ENCODE data around the gene EPSTI1.

EPSTI1 gene

DNA sequence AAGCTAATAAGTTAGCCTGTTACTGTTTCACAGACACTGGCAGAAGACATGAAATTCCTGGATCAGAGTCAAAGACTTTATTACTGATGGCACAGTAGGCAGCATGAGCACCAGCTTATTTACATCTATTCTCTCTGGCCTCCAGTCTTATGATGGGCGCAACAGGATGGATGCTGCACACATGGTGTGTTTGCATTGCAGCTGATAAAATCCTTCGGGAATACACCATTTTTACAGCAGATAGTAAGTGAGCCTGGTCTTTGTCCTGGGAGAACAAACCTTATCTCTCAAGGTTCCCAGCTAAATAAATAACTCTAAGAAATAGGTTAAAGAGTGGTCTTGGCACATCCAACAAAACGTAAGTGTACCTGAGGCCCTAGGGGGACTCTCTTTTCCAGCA, 16.0 kb downstream of the EPSTI1 start:
- DNase-seq (ENCODE audit: extremely low read depth in 1 of 2, low read depth in 1 of 2): no peak

DNA sequence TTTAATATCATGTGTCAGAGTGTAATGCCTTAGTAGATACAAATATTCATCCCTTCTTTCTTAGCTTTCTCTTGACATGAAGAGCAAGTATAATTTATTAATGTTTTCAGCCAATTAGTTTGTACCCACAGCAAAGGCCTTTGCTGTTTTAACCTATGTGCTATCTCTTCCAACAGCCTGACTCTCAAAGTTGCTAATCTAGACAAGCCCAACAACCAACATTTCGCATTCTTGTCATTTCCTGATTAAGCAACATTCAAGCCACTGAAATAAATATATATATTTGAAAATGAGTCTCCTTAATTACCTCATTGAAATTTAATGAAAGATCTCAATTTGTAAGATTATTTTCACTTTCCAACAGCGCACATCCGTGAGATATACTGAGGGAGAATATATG, 18.5 kb downstream of the EPSTI1 start:
- DNase-seq (ENCODE audit: extremely low read depth in 1 of 2, low read depth in 1 of 2): no peak

DNA sequence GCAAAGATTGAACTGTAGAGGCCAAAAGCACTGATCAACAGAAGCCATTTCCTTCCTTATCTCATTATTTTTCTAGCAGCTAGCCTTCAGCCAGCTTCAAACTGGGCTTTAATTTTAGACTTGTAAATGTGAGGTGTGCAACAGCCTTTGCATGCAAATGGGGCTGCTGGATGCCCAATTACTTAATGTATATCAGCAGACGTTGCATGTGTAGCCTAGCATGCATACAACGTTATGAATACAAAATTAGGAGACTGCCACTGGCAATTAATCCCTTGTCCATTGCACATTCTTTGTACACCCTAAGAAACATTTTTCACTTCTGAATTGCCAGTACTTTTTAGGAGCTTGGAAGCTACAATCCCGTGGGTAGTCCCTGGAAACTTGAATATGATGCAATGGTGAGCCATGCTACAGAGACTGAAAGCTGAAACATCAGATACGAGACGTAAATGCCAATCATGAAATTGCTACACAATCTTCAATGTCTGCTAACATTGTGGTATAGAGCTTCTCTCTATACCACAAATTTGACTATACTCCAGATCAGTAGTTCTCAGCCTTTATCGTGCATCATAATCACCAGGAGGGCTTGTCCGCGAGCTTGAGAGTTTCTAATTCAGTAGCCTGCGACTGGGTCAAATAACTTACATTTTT, 20.2 kb downstream of the EPSTI1 start:
- DNase-seq (ENCODE audit: extremely low read depth in 1 of 2, low read depth in 1 of 2): no peak

DNA sequence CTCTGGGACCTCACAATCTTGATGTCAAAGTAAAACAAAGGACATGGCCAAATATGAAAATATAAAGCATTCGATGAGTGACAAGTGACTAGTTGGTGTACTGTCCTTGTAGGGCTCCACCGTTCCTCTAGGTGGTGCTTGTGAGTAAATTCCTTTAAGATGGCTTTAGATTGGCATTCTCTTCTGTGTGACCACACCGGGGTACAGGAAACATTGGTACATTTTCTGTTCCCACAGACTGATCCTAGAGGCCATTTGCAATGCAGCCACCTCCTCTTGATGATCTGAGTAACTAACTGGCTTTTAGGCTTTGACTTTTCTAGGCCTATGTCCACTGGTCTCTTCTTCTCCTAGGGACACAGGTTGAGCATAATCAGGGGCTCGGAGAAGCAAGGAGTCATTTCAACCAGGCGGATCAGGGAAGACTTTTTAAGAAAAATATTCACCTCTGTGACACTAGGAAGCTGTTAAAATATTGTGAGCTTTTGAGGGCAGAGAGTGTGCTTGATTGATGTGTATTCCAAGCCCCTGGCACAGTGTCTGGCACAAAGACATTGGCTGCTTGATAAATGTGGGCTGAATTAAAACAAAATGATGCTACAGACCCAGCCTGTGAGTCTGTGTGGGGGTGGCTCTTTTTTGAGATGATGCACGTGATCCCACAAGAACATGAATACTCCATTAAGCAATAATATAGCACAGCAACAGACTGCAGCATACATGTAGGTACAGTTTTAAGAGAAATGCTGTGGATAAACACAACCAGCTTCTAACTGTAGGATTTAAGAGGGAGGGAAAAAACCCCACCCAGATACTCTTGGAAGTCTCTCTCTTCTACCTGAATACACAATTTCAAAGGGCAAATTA, 21.0 kb downstream of the EPSTI1 start:
- peak in 1 of 2 donors; percentile 27 for DNase-seq (ENCODE audit: extremely low read depth in 1 of 2, low read depth in 1 of 2)

DNA sequence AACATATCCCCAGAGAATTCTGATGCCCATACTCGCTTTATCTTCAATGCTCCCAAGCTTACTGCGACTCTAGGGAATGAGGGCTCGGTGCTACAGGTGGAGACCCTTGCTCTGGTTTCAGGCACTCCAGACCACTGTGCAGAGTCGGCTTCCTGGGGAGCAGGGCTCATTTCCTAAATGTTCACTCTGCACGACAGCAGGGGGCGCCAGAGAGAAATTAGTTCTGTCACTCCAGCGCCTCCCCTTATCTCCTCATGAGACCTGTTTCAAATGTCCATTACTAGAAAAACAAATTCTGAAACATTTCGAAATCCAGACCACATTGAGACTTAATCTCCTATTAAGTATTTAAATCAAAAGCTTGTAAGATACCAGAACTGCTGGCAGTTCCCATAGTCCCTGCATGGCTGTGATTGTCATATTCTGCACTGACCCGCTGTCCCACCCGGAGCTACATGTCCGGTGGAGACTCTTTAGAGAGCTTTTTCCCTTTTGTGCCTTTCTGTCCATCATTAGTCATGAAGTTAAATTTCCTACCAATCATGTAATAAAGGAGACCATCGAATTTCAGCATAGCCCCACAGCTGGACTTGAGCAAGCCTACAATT, 22.4 kb downstream of the EPSTI1 start:
- DNase-seq (ENCODE audit: extremely low read depth in 1 of 2, low read depth in 1 of 2): peak; percentile 43 to 59

DNA sequence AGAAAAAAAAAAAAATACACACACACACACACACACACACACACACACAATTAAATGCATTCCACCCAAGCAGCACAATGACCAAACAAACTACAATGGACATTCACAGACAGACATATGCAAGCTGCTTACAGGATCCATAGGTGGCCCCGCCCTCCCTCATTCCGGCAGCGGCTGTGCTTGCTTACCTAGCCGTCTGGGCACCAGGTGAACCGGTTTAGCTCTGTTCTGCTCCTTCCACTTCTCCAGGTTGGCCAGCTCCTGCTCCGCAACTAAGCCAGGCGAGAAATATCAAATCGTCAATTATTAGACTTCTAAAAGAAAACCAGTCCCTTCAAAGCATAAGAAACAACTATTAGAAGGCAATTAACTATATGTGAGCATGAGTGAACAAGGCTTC, 23.1 kb downstream of the EPSTI1 start:
- DNase-seq (ENCODE audit: extremely low read depth in 1 of 2, low read depth in 1 of 2): no peak

DNA sequence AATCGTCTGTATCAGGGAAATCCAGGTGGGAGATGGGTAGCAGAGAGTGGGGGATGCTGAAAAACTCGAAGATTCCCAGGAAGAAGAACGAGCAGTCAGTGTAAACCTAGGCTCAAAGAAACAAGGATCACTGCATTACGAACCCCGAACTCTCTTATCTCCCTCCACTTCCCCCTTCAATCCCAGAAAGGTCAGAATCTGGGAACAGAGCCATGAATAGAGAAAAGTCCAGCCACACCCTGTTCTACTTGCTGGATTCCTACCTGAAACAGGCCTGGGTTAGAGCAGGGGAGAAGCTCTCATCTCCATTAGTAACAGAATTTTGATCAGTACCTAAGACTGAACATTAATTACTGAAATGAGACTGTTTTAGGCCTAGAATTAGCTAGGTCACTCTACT, 24.4 kb downstream of the EPSTI1 start:
- DNase-seq (ENCODE audit: extremely low read depth in 1 of 2, low read depth in 1 of 2): no peak

DNA sequence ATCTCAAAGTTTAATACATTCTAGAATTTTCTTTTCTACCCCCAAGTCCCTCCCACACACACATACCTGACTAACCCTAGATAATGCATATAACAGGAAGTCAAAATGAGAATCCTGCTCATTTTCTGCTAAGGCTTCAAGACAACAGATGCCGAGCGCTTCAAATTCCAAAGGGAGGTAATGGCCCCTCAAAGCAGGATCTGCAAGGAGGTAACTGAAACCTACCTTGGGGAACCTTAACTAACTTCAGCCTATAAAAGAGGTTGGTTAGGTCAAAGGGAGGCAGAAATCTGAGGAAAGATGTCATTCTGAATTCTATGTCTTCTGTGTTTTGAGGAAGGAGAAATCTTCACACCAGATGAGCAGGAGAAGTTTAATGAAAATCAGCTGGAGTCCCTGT, 26.8 kb downstream of the EPSTI1 start:
- DNase-seq (ENCODE audit: extremely low read depth in 1 of 2, low read depth in 1 of 2): no peak

DNA sequence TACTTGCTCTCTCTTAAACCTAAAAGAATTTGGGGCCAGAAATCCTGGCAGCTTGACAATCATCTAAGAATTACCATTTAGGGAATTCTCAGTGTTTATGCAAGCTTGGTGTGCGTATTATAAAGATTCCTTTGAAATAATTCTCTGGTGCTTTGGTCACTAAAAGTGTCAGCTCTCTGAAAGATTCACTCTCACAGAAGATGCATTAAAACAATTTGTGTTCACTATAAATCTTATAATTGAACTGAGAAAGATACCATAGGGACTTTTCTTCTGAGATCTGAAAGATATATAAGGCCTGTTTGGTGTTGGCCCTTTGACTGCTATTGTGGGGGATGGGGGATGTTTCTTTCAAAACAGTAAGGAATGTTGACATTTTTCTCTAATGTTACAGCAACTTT, 27.3 kb downstream of the EPSTI1 start:
- DNase-seq (ENCODE audit: extremely low read depth in 1 of 2, low read depth in 1 of 2): no peak

DNA sequence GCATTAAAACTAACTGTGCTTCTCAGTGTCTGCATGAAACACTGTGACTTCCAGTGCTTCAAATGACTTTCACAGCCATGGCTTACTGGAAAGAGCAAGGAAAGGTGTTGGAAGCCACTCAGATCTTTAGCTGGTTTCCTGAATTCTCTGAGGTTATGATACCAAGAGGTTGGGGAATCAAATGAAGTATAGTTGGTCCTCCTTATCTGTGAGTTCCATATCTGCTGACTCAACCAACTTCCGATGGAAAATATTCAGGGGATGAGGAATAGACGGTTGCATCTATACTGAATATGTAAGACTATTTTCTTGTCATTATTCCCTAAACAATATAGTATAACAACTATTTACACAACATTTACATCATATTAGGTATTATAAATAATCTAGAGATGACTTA, 32.4 kb downstream of the EPSTI1 start:
- DNase-seq (ENCODE audit: extremely low read depth in 1 of 2, low read depth in 1 of 2): no peak

DNA sequence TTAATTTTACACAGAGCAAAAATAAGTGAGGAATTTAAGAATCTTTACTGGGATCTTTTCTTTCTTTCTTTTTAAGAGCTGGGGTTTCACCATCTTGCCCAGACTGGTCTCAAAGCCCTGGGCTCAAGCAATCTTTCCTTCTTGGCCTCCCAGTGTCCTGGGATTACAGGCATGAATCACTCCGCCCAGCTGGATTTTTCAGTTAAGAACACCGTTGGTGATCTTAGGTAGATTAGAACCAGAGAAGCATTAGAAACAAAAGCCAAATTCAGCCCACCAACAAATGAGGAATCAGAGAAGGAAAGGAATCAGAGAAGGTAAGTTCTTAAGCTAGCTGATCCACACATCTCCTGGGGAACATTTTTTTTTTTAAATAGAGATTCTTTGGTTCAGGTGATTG, 34.2 kb downstream of the EPSTI1 start:
- no peak for DNase-seq (ENCODE audit: extremely low read depth in 1 of 2, low read depth in 1 of 2)

DNA sequence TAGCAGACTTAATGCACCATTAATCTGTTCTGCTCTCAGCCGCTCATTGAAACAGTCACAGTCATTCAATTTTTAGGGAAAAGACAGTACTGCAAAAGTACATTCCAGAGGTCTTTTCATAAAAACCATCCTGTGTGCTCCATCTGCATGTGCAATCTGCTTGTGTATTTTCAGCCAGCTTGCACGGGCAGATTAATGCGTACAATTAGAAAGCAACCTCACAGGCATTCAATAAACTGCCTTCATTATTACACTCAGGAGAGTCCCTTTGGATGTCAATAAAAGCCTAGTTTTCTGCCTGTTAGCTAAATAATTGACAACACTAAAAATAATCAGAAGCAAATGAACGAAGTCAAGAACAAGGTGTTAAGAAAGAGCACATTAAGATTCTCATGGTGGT, 41.9 kb downstream of the EPSTI1 start:
- no peak for DNase-seq (ENCODE audit: extremely low read depth in 1 of 2, low read depth in 1 of 2)

DNA sequence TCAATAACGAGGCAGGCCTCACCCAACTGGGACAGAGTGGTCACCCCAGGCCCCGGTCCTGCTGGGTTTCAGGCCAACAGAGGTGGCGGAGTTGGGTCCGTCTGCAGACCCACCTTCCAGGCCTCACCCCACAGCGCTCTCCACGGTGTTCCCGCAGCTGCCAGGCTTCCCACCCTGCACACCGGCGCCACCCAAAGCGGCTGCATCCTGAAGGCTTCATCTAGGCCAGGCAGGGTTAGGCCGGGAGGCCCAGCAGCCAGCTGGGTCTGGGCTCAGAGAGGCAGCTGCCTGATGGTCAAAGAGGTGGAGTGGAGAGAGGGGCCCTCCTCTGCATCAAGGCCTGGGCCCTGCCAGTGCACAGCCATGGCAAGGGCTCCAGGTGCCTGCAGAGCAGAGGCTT, 44.1 kb downstream of the EPSTI1 start:
- DNase-seq (ENCODE audit: extremely low read depth in 1 of 2, low read depth in 1 of 2): no peak

DNA sequence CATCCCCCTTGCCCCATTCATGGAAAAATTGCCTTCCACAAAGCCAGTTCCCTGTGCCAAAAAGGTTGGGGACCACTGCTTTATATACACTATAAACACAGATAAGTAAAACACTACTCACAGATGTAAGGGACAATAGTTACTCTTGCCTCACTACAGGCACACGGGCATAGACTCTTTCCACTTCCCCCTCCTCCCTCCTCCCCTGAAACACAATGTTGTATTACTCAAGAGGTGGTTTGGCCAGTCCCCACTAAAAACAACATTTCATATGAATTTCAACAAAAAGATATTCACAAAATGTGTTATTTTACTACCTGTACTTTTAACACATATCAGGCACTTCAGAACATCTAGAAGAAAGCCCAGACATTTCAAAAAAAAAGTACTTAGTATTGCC, 45.1 kb downstream of the EPSTI1 start:
- DNase-seq (ENCODE audit: extremely low read depth in 1 of 2, low read depth in 1 of 2): no peak

DNA sequence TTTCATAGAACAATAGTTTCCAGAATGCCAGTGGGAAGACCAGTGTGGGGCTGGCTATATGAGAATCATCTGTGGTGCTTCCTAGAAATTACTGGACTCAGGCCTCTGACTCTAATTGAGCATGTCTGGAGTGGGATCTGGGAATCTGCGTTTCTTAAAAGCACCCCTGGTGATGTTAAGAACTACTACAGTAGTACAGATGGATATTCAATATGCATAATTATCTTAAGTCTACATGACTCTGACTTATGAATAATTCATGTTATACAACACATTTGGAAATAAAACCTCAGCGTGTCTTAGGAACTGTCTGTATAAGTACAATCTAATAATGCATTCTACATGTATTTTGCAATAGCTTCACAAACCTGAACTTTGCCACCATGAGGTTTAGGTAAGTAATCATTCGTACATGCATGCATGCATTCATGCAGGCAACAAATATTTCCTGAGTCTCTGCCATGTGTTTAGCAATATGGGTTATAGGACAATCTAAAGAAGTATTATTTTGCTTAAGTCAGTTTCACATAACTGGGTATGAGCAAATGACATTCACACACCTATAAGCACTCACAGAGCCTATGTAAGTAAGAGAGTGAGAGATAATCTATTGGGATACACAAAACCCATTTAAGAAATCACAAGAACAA, 62.0 kb downstream of the EPSTI1 start:
- no peak for DNase-seq (ENCODE audit: extremely low read depth in 1 of 2, low read depth in 1 of 2)

DNA sequence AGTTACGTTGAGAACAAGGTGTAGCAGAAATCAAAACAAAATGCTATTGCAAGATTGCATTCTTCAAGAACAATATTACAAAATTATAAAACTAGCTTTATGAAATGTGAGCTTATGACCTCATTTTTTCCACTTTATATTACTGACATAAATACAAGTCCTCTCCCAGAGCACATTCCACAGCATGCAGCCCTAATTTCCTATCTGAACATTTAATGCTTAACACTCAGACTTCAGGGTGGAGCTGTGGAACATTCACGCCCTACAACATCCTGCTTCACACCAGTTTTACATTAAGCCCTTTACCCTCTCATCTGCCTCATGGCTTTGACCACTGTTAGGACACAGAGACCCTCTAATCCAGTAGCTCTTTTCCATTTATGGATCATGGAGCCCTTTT, 65.5 kb downstream of the EPSTI1 start:
- DNase-seq (ENCODE audit: extremely low read depth in 1 of 2, low read depth in 1 of 2): no peak

DNA sequence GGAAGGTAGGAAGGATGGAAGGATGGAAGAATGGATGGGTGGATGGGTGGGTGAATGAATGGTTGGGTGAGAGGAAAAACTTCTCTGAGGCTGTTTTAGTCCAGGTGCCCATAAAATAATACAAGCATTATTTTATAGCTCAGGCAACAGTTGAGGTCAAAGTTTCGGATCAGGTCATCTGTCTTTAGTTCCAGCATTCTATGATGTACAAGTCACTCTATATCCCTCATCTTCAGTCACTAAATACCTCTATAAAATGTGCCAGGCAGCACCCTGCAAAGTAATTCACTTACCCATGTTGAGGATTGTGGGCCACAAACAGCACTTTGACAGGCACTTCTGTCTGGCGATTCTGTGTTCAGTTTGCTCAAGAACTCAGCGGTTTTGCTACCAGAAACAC, 66.0 kb downstream of the EPSTI1 start:
- no peak for DNase-seq (ENCODE audit: extremely low read depth in 1 of 2, low read depth in 1 of 2)

DNA sequence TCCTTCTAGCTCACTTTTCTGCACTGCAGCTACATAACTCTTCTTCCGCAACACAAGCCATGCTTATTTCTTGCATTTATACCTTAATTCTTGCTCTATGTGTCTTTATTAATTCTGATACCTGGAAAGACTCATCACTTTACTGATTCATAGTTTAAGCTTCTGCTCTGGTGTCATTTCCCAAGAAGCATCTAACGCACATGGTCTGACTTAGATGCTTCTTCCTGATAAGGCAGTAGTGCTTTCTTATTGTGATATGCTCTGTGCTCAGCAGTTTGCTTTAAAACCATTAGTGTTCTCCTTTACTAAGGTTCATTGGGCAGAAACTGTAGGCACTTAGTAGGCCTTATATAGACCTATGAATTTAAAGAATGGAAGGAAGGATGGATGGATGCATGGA, 66.4 kb downstream of the EPSTI1 start:
- no peak for DNase-seq (ENCODE audit: extremely low read depth in 1 of 2, low read depth in 1 of 2)

DNA sequence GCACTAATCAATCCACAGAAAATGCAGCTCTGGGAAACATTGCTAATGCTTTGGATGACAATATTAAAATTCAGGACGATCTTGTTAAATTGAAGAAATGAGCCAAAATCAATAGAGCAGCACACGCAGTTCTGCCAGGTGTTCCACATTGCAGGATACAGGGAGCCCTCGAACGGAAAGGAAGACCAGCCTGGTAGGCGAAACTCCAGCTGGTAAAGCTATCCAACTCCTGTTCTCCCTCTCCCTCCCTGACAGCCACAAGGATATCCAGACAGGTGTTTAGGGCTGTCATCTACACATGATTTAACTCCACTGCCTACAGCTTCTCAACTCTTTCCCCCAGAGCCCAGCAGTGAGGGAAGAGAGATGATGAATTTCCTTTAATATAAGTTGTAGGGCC, 67.7 kb downstream of the EPSTI1 start:
- DNase-seq (ENCODE audit: extremely low read depth in 1 of 2, low read depth in 1 of 2): no peak

DNA sequence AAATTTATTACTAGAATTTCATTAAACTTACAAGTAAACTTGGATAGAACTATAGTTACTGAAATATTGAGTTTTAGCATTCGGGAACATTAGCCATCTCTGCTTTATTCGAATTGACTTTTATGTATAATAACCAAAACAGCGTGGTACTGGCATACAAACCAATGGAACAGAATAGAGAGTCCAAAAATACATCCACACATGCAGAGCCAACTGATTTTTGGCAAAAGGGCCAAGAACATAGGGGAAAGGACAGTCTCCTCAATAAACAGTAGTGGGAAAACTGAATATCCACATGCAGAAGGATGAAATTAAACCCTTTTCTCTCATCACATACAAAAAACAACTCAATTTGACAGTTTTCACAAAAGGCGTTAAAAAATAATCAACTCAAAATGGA, 84.3 kb downstream of the EPSTI1 start:
- DNase-seq (ENCODE audit: extremely low read depth in 1 of 2, low read depth in 1 of 2): no peak

DNA sequence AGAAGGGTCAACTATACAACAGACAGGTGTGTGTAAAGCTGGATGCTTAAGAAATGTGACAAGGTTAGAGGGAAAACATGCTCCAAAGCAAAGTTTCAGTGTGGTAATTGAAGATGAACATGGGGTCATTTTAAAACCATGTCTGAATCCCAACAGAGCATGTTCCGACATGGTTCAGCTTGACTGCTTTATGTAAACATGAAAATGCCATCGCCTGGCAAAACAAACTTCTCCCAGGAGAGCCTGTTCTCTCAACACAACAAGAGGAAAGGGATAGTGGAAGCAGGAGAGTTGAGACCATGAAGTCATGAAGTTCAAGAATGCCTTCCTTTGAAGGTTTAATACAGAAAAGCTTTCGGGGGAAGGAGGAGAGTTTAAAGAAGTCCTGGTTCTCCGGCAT, 85.8 kb downstream of the EPSTI1 start:
- no peak for DNase-seq (ENCODE audit: extremely low read depth in 1 of 2, low read depth in 1 of 2)

DNA sequence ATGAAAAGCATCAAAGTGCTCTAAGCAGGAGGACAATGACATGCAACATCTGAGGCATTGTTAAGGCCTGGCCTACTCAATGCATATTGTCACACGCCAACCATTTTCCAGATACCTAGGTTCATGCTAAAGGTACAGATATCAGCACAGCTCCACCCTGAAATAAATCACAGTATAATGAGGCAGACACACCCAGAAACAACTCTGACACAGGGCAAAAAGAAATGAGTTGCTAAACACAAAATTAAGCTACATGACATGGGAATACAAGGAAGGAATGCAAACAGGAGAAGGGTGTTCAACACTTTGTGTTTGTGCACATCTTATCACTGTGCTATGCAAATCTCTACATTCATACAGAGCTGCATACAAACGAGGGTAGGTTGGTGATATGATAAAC, 86.5 kb downstream of the EPSTI1 start:
- no peak for DNase-seq (ENCODE audit: extremely low read depth in 1 of 2, low read depth in 1 of 2)
